ENCODE measurements around the gene BEST2.

The BEST2 gene

DNA sequence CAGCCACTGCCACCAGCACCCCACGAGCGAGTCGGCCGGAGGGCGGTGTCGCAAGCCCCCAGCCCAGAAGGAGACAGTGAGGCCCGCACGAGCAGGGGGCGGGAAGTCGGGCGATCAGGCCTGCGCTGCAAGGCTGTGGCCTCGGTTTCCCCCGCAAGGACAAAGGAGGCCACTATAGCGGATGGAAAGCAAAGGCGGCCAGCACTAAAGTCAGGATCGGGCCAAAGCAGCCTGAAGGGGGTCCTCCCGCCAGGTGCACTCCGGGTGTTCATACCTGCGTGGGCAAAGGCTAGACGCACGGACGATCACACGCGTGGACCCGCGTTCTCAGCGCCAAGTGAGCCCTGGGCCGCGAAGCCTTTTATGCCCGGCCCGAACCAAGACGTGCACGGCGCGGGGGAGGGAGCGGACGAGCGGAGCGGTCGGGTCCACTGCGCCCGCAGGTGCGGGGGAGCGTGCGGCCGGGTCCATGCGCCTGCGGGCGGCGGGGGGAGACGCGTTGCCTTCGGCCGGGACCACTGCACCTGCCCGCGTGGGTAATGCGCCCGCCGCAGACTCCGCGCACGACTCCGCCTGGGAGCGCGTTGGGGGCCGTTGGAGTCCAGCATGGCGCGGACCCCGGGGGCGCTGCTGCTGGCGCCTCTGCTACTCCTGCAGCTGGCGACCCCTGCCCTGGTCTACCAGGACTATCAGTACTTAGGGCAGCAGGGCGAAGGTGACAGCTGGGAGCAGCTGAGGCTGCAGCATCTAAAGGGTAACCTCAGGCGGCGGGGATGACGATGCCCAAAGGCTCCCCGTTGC, 50.1 kb downstream of the BEST2 start, which contains the start of the genes PRDX2 and THSD8:
Gene PRDX2, minus strand, starts transcription at position 335 of the 801 bp plus-strand sequence. CDS start 539 bp downstream, outside the sequence.
Gene THSD8, plus strand, starts transcription at position 604 of the 801 bp plus-strand sequence. Its CDS starts 3 bp downstream, at position 607.
- peak; percentile 80 for DNase-seq

GRCh38 chr19:12802267-12803106, 50.9 kb downstream of the BEST2 start:
- no peak for DNase-seq

DNA sequence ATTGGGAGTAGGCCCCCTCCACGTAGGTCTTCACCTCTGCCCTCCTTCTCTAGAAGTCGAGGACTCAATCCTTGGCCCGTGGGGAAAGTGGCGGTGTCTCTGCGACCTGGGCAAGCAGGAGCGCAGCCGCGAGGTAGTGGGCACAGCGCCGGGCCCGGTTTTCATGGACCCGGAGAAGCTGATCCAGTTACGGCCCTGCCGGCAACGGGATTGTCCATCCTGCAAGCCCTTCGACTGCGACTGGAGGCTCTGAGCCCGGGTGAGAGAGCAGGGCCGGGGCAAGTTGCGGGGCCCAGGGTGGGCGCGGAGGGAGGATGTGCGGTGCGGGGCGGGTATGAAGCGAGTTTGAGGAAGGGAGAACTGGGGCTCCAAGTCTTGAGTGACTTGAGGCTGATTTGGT, 52.5 kb downstream of the BEST2 start:
- no peak for DNase-seq

- DNase-seq: peak; percentile 90
Measured at GRCh38 chr19:12806242-12807081, 54.9 kb downstream of the BEST2 start, which contains the start of gene RNASEH2A. RNASEH2A (plus strand) TSS chr19:12806584; CDS start chr19:12806674, 90 bp downstream.
